ENCODE results near the gene LVRN. TPM values are rescaled to one million over a fixed set of nuclear protein-coding genes. Genes with fewer than 3 reads are reported as not detected.
A peak's percentile ranks its signal among the peaks of the same experiment; 100 is the strongest.

Gene LVRN
- total RNA-seq, 1 donor from 2014 or later: 0.65 TPM

DNA sequence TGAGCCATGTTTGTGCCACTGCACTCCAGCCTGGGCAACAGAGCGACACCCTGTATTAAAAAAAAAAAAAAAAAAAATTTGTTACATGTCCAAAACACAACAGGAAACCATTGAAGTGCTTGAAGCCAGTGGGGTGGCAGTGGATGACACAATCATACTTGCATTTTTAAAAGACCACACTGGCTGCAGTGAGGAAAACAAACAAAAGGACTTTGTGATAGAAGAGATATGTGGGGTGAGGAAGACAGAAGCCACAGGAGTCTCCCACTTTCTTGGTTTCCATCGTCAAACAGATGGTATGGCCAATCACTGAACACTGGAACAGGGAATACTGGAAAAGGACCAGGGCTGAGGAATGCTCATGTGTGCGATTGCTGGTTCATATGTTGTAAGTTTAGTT lies 101.7 kb downstream of the LVRN start:
- no peak for DNase-seq
- intact Hi-C loops (cut with DNase I): loop anchor here (10.0 kb wide), 1 partner anchor 179 kb away; no protein-coding TSS in a partner anchor
- no peak for ATAC-seq (ENCODE audit: poor library complexity)

GRCh38 chr5:116068028-116068632 lies 105.9 kb downstream of the LVRN start:
- DNase-seq (no peak), ATAC-seq (ENCODE audit: poor library complexity) (peak; percentile 55)
- intact Hi-C loops (cut with DNase I): loop anchor here (10.0 kb wide), 1 partner anchor 183 kb away; no protein-coding TSS in a partner anchor

DNA sequence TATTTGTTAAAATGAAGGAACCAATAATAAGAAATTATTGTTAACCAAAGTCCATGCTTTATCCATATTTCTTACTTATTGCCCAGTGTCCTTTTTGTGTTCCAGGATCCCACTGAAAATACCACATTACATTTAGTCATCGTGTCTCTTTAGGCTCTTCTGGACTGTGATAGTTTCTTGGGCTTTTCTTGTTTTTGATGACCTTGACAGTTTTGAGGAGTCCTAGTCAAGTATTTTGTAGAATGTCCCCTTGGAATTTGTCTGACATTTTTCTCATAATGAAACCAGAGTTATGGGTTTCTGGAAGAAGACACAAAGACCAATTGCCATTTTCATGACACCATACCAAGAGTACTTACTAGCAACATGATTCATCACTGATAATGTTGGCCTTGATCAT lies 108.9 kb downstream of the LVRN start:
- ATAC-seq (ENCODE audit: poor library complexity) (no peak), DNase-seq (no peak)
- intact Hi-C loops (cut with DNase I): no loop called here

GRCh38 chr5:116075191-116075831 lies 113.0 kb downstream of the LVRN start:
- ATAC-seq (ENCODE audit: poor library complexity) (no peak), DNase-seq (no peak)
- intact Hi-C loops (cut with DNase I): no loop called here

DNA sequence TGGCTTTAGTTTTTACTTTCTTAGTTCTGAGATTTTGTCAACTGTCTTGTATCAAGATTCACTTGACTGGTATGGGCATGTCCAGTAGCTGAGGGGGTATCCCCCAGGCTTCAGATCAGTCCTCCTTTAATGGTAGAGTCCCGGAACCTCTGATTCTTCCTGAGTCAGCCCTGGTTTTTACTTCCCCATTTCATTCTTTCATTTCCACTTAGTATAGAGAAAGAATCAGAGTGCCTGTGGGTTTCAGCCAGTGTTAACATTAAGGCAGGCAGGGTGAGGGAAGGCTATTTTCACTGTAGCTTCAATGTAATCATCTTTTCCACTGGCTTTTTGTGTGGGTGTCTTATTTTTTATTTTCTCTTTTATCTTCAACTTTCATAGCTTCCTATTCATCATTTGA lies 114.2 kb downstream of the LVRN start:
- no peak for DNase-seq
- no peak for ATAC-seq (ENCODE audit: poor library complexity)
- intact Hi-C loops (cut with DNase I): no loop called here

Other genes starting within 250 kb of the LVRN start
- gene CDO1, start 145.8 kb upstream of the LVRN start, total RNA-seq: 9.2 TPM
- 23.0 TPM for gene ATG12, start 120.9 kb upstream of the LVRN start, total RNA-seq
- 49.1 TPM for gene AP3S1, start 120.5 kb upstream of the LVRN start, total RNA-seq
- gene ARL14EPL, start 70.0 kb downstream of the LVRN start, total RNA-seq: not detected
- 31.5 TPM for gene COMMD10, start 122.5 kb downstream of the LVRN start, total RNA-seq

All from Right ventricle myocardium superior (tissue), 1 donor.